GM18499 (cell line): ENCODE data around the gene KIF26B.

Experiments used
- ATAC-seq: cut with Tn5 transposase; IDR thresholded peaks from one replicate; pipeline ENCODE4 v1.9.1; 2021; ENCODE audit warnings: moderate number of reproducible peaks; ENCODE audit not compliant: insufficient read depth, unreplicated experiment

KIF26B gene

GRCh38 chr1:245682638-245683628 is 528.1 kb downstream of the KIF26B start:
- no peak for ATAC-seq

GRCh38 chr1:245683676-245684075 is 528.9 kb downstream of the KIF26B start:
- no peak for ATAC-seq

GRCh38 chr1:245684166-245684565 is 529.4 kb downstream of the KIF26B start:
- ATAC-seq = no peak

GRCh38 chr1:245684571-245684970 is 529.8 kb downstream of the KIF26B start:
- no peak for ATAC-seq

- no peak for ATAC-seq
These were observed 530.5 kb downstream of the KIF26B start for GRCh38 chr1:245685111-245685810.

GRCh38 chr1:245686006-245686405 is 531.2 kb downstream of the KIF26B start:
- ATAC-seq = no peak

GRCh38 chr1:245686446-245687030 is 531.8 kb downstream of the KIF26B start:
- ATAC-seq = no peak

- no peak for ATAC-seq
These were observed 532.4 kb downstream of the KIF26B start for GRCh38 chr1:245687152-245687635.

- ATAC-seq = no peak
These were observed 533.1 kb downstream of the KIF26B start for GRCh38 chr1:245687636-245688535.

GRCh38 chr1:245688536-245689453 is 534.0 kb downstream of the KIF26B start:
- no peak for ATAC-seq

- no peak for ATAC-seq
These were observed 535.4 kb downstream of the KIF26B start for GRCh38 chr1:245690156-245690690.

GRCh38 chr1:245690946-245691541 is 536.3 kb downstream of the KIF26B start:
- no peak for ATAC-seq

GRCh38 chr1:245691897-245692296 is 537.1 kb downstream of the KIF26B start:
- ATAC-seq = no peak

- ATAC-seq = no peak
These were observed 537.5 kb downstream of the KIF26B start for GRCh38 chr1:245692318-245692717.

- no peak for ATAC-seq
These were observed 538.5 kb downstream of the KIF26B start for GRCh38 chr1:245693116-245693793.

- no peak for ATAC-seq
These were observed 539.4 kb downstream of the KIF26B start for GRCh38 chr1:245693941-245694752.

GRCh38 chr1:245694753-245695195 is 540.0 kb downstream of the KIF26B start:
- ATAC-seq = no peak
